Measurements from ENCODE around the gene TRIM23.

DNA sequence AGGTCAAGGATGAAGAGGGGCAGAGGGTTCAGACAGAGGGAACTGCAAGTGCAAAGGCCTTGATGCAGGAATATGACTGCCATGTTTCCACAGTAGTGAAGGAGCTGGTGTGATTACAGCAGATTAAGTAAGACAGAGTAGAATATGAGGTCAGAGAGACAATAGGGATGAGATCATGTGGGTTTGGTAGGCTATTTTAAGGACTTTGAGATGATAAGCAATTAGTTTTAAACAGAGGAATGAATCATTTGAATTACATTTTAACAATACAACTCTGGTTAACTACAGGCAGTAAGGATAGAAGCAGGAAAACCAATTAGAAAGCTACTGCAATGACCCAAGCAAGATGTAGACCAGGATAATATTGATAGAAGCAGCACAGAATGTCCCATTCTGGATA lies 68.8 kb downstream of the TRIM23 start:
- TF ChIP-seq RAD21 (IDR thresholded peaks at IDR 0.05; ENCODE audit: low read depth) (no peak), MAX (IDR thresholded peaks at IDR 0.05) (no peak), TAF1 (IDR thresholded peaks at IDR 0.05; ENCODE audit: low read depth) (no peak), EGR1 (IDR thresholded peaks at IDR 0.05) (no peak), EP300 (IDR thresholded peaks at IDR 0.05; ENCODE audit: borderline replicate concordance) (no peak), YY1 (IDR thresholded peaks at IDR 0.05; ENCODE audit: low read depth) (no peak), TCF12 (IDR thresholded peaks at IDR 0.05; ENCODE audit: low read depth) (no peak), CEBPB (IDR thresholded peaks at IDR 0.05) (no peak), FOXM1 (IDR thresholded peaks at IDR 0.05; ENCODE audit: borderline replicate concordance, low read depth) (no peak)

All from Ishikawa (cell line).